HUES48 (cell line): ENCODE data around the gene CRISPLD2.

Experiments
- H3K27ac ChIP-seq: one replicate; pipeline ENCODE4 v1.7.0; 2013; ENCODE audit warnings: low read depth, low read length, inconsistent platforms
- H3K27me3 ChIP-seq: 2 replicates; pipeline ENCODE4 v1.6.1; 2013; ENCODE audit warnings: mild to moderate bottlenecking, low read length; ENCODE audit not compliant: control insufficient read depth, insufficient read depth
- H3K36me3 ChIP-seq: 2 replicates; pipeline ENCODE4 v1.6.1; 2013; ENCODE audit warnings: low read length; ENCODE audit not compliant: control insufficient read depth, insufficient read depth
- H3K4me1 ChIP-seq: 2 replicates; pipeline ENCODE4 v1.6.1; 2013; ENCODE audit warnings: mild to moderate bottlenecking, low read length; ENCODE audit not compliant: control insufficient read depth, insufficient read depth
- H3K4me3 ChIP-seq: 2 replicates; pipeline ENCODE4 v1.5.1; 2013; ENCODE audit warnings: mild to moderate bottlenecking, low read depth, low read length
- H3K9ac ChIP-seq: 2 replicates; pipeline ENCODE4 v1.6.1; 2013; ENCODE audit warnings: mild to moderate bottlenecking, low read depth, low read length, moderate library complexity
- H3K9me3 ChIP-seq: 2 replicates; pipeline ENCODE4 v1.6.1; 2013; ENCODE audit warnings: low read length; ENCODE audit not compliant: control insufficient read depth, insufficient read depth

Gene CRISPLD2

GRCh38 chr16:84816485-84816884, 3.3 kb upstream of the CRISPLD2 start:
- Histone ChIP-seq H3K27me3 (peaks cover 28% of the 10 kb centered on the region), H3K36me3 (no peaks in the 10 kb centered on the region), H3K4me3 (no peak overlapping the region), H3K27ac (no peak overlapping the region), H3K9me3 (no peaks in the 10 kb centered on the region), H3K4me1 (peaks cover 3% of the 10 kb centered on the region; the same call in 1 of the 2 replicates), H3K9ac (no peak overlapping the region)

- no peak overlapping the region for H3K27ac ChIP-seq
- no peaks in the 10 kb centered on the region for H3K9me3 ChIP-seq
- H3K9ac ChIP-seq, result no peak overlapping the region
- no peaks in the 10 kb centered on the region for H3K36me3 ChIP-seq
- H3K4me1 ChIP-seq, result peaks cover 3% of the 10 kb centered on the region; the same call in 1 of the 2 replicates
- peaks cover 33% of the 10 kb centered on the region for H3K27me3 ChIP-seq
- no peak overlapping the region for H3K4me3 ChIP-seq
These were observed 2.6 kb upstream of the CRISPLD2 start for GRCh38 chr16:84817206-84817605.

- H3K27ac ChIP-seq, result no peak overlapping the region
- H3K4me1 ChIP-seq, result peaks cover 3% of the 10 kb centered on the region; the same call in 1 of the 2 replicates
- no peak overlapping the region for H3K4me3 ChIP-seq
- no peaks in the 10 kb centered on the region for H3K9me3 ChIP-seq
- peaks cover 33% of the 10 kb centered on the region for H3K27me3 ChIP-seq
- H3K36me3 ChIP-seq, result no peaks in the 10 kb centered on the region
- H3K9ac ChIP-seq, result no peak overlapping the region
These were observed 2.2 kb upstream of the CRISPLD2 start for GRCh38 chr16:84817613-84818012.

GRCh38 chr16:84818133-84818532, 1.7 kb upstream of the CRISPLD2 start:
- no peak overlapping the region for H3K27ac ChIP-seq

GRCh38 chr16:84818989-84819643, 669 bp upstream of the CRISPLD2 start:
- peaks cover 3% of the 10 kb centered on the region; the same call in 1 of the 2 replicates for H3K4me1 ChIP-seq
- no peak overlapping the region for H3K9ac ChIP-seq
- no peaks in the 10 kb centered on the region for H3K36me3 ChIP-seq
- H3K27me3 ChIP-seq, result peaks cover 33% of the 10 kb centered on the region
- peak overlapping the region; percentile 63 for H3K4me3 ChIP-seq
- H3K9me3 ChIP-seq, result no peaks in the 10 kb centered on the region
- H3K27ac ChIP-seq, result no peak overlapping the region

More at GRCh38 chr16:84818133-84818532, 1.7 kb upstream of the CRISPLD2 start:
- Histone ChIP-seq H3K4me3 (no peak overlapping the region), H3K27me3 (peaks cover 33% of the 10 kb centered on the region), H3K9me3 (no peaks in the 10 kb centered on the region), H3K4me1 (peaks cover 3% of the 10 kb centered on the region; the same call in 1 of the 2 replicates), H3K36me3 (no peaks in the 10 kb centered on the region), H3K9ac (no peak overlapping the region)

GRCh38 chr16:84820305-84820684, 510 bp downstream of the CRISPLD2 start:
- peaks cover 33% of the 10 kb centered on the region for H3K27me3 ChIP-seq
- H3K9me3 ChIP-seq, result no peaks in the 10 kb centered on the region
- no peak overlapping the region for H3K27ac ChIP-seq
- H3K4me3 ChIP-seq, result peak overlapping the region; percentile 63
- peaks cover 3% of the 10 kb centered on the region; the same call in 1 of the 2 replicates for H3K4me1 ChIP-seq
- H3K36me3 ChIP-seq, result no peaks in the 10 kb centered on the region
- no peak overlapping the region for H3K9ac ChIP-seq

- H3K4me3 ChIP-seq, result no peak overlapping the region
- peaks cover 33% of the 10 kb centered on the region for H3K27me3 ChIP-seq
- H3K4me1 ChIP-seq, result peaks cover 3% of the 10 kb centered on the region; the same call in 1 of the 2 replicates
- no peak overlapping the region for H3K9ac ChIP-seq
- H3K27ac ChIP-seq, result no peak overlapping the region
- no peaks in the 10 kb centered on the region for H3K36me3 ChIP-seq
- no peaks in the 10 kb centered on the region for H3K9me3 ChIP-seq
These were observed 986 bp downstream of the CRISPLD2 start for GRCh38 chr16:84820771-84821170.

GRCh38 chr16:84821179-84821578, 1.4 kb downstream of the CRISPLD2 start:
- Histone ChIP-seq H3K4me1 (peaks cover 3% of the 10 kb centered on the region; the same call in 1 of the 2 replicates), H3K27me3 (peaks cover 33% of the 10 kb centered on the region), H3K36me3 (no peaks in the 10 kb centered on the region), H3K9ac (no peak overlapping the region), H3K27ac (no peak overlapping the region), H3K4me3 (no peak overlapping the region), H3K9me3 (no peaks in the 10 kb centered on the region)

- no peak overlapping the region for H3K27ac ChIP-seq
- H3K9me3 ChIP-seq, result no peaks in the 10 kb centered on the region
- H3K9ac ChIP-seq, result no peak overlapping the region
- peaks cover 3% of the 10 kb centered on the region; the same call in 1 of the 2 replicates for H3K4me1 ChIP-seq
- no peak overlapping the region for H3K4me3 ChIP-seq
- H3K27me3 ChIP-seq, result peaks cover 33% of the 10 kb centered on the region
- no peaks in the 10 kb centered on the region for H3K36me3 ChIP-seq
These were observed 2.2 kb downstream of the CRISPLD2 start for GRCh38 chr16:84821728-84822689.

- Histone ChIP-seq H3K4me3 (no peak overlapping the region), H3K27ac (no peak overlapping the region), H3K9me3 (no peaks in the 10 kb centered on the region), H3K9ac (no peak overlapping the region), H3K36me3 (no peaks in the 10 kb centered on the region), H3K27me3 (peaks cover 33% of the 10 kb centered on the region), H3K4me1 (peaks cover 3% of the 10 kb centered on the region; the same call in 1 of the 2 replicates)
These were observed 3.2 kb downstream of the CRISPLD2 start for GRCh38 chr16:84822990-84823389.

- Histone ChIP-seq H3K9ac (no peak overlapping the region), H3K36me3 (no peaks in the 10 kb centered on the region), H3K27ac (no peak overlapping the region), H3K27me3 (peaks cover 32% of the 10 kb centered on the region), H3K4me3 (no peak overlapping the region), H3K4me1 (peaks cover 3% of the 10 kb centered on the region; the same call in 1 of the 2 replicates), H3K9me3 (no peaks in the 10 kb centered on the region)
These were observed 3.7 kb downstream of the CRISPLD2 start for GRCh38 chr16:84823484-84823883.
